Fibroblast of lung (primary cell): ENCODE measurements around the gene RASSF3. TPM values are rescaled to one million over a fixed set of nuclear protein-coding genes. Genes with fewer than 3 reads are reported as not detected.

Experiments
- DNase-seq, 2 donors: peaks; one replicate each; pipeline versions ENCODE4 v3.0.0 to v3.0.0-alpha.2; 2010; ENCODE audit warnings: low read depth in 2 of 2
- H2AFZ ChIP-seq: 2 replicates; pipeline ENCODE4 v1.5.1; 2012; ENCODE audit warnings: low read length, control low read depth, inconsistent platforms
- H3K27ac ChIP-seq: 2 replicates; pipeline ENCODE4 v1.5.1; 2011; ENCODE audit warnings: low read length, control low read depth; ENCODE audit not compliant: insufficient read depth
- H3K27me3 ChIP-seq: 2 replicates; pipeline ENCODE4 v1.5.1; 2011; ENCODE audit warnings: mild to moderate bottlenecking, low read length; ENCODE audit not compliant: control insufficient read depth, insufficient read depth
- H3K36me3 ChIP-seq: 2 replicates; pipeline ENCODE4 v1.5.1; 2011; ENCODE audit warnings: low read length; ENCODE audit not compliant: control insufficient read depth, insufficient read depth
- H3K4me1 ChIP-seq: 2 replicates; pipeline ENCODE4 v1.5.1; 2011; ENCODE audit warnings: low read length; ENCODE audit not compliant: control insufficient read depth, insufficient read depth; ENCODE audit errors: extremely low read depth
- H3K4me2 ChIP-seq: 2 replicates; pipeline ENCODE4 v1.5.1; 2011; ENCODE audit warnings: low read length, control low read depth; ENCODE audit not compliant: insufficient read depth; ENCODE audit errors: extremely low read depth
- H3K4me3 ChIP-seq, 4 experiments: fragments of 200-600 bp in 1 of 4; sonication (generic) in 1 of 4; replicated peaks in 1 of 4; 2 replicates each; pipeline ENCODE4 v1.5.1; 2011 to 2016; ENCODE audit warnings: low read length in 4 of 4, low read depth in 3 of 4, mild to moderate bottlenecking in 3 of 4, control low read depth in 2 of 4, inconsistent platforms in 1 of 4, mixed read lengths in 1 of 4; ENCODE audit not compliant: insufficient read depth in 1 of 4; ENCODE audit errors: control extremely low read depth in 1 of 4
- H3K79me2 ChIP-seq: 2 replicates; pipeline ENCODE4 v1.5.1; 2012; ENCODE audit warnings: mild to moderate bottlenecking, low read length, inconsistent platforms; ENCODE audit not compliant: control insufficient read depth, insufficient read depth
- H3K9ac ChIP-seq: 2 replicates; pipeline ENCODE4 v1.5.1; 2011; ENCODE audit warnings: mild to moderate bottlenecking, low read length, control low read depth; ENCODE audit not compliant: insufficient read depth
- H3K9me3 ChIP-seq: 2 replicates; pipeline ENCODE4 v1.5.1; 2012; ENCODE audit warnings: low read depth, low read length; ENCODE audit not compliant: control insufficient read depth, insufficient read depth
- H4K20me1 ChIP-seq: 2 replicates; pipeline ENCODE4 v1.5.1; 2011; ENCODE audit warnings: low read length; ENCODE audit not compliant: control insufficient read depth, insufficient read depth; ENCODE audit errors: extremely low read depth
- EZH2 ChIP-seq: IDR thresholded peaks from 2 replicates; pipeline ENCODE4 v1.5.1; 2012; ENCODE audit warnings: low read length, control low read depth, mild to moderate bottlenecking; ENCODE audit errors: missing control alignments
- polyA plus RNA-seq, 2 donors: library from polyadenylated mRNA; depleted of rRNA in 1 of 2; stranded (reverse) in 1 of 2; unstranded in 1 of 2; fragments of >200 nt; gene quantifications; 2 replicates each; pipeline ENCODE4 v1.2.1, GENCODE V29; 2011 to 2012; ENCODE audit warnings: missing spikeins in 1 of 2
- total RNA-seq: library from RNA; depleted of rRNA; stranded (reverse); fragments of >200 nt; gene quantifications from 2 replicates; pipeline ENCODE4 v1.2.1, GENCODE V29; 2014
- TF ChIP-seq, protein P1 (sequence below), 2 donors: IDR thresholded peaks in 1 of 2; conservative IDR thresholded peaks in 1 of 2; 1 replicate in 1 of 2; 2 replicates in 1 of 2; pipeline ENCODE4 v1.5.1; 2011 to 2012; ENCODE audit warnings: low read length in 2 of 2, control low read depth in 1 of 2, inconsistent platforms in 1 of 2, low read depth in 1 of 2, mild to moderate bottlenecking in 1 of 2

The RASSF3 gene
- total and polyA plus RNA-seq, 2 donors (not counting 1 experiment from before 2014, with no cell fraction given) = 37.7 to 45.9 TPM

DNA sequence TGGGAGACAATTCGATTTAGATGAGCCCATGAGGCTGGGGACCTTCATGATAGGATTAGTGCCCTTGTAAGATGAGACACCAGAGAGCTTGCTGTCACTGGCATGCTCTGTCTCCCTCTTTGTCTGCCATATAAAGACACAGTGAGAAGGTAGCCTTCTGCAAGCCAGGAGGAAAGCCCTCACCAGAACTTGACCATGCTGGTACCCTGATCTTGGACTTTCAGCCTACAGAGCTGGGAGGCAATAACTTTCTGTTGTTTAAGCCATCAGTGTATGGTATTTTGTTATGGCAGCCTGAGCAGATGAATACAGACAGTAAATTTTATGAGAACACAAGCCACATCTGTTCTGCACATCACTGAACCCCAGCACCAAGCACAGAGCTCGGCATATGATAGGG, 38.1 kb upstream of the RASSF3 start:
- H3K4me3 ChIP-seq = no peak overlapping the region
- H3K79me2 ChIP-seq = no peaks in the 10 kb centered on the region
- no peak overlapping the region for H3K4me2 ChIP-seq
- H3K36me3 ChIP-seq = no peaks in the 10 kb centered on the region
- H4K20me1 ChIP-seq = no peaks in the 10 kb centered on the region
- TF ChIP-seq EZH2 = no peak
- TF ChIP-seq, protein P1, sequence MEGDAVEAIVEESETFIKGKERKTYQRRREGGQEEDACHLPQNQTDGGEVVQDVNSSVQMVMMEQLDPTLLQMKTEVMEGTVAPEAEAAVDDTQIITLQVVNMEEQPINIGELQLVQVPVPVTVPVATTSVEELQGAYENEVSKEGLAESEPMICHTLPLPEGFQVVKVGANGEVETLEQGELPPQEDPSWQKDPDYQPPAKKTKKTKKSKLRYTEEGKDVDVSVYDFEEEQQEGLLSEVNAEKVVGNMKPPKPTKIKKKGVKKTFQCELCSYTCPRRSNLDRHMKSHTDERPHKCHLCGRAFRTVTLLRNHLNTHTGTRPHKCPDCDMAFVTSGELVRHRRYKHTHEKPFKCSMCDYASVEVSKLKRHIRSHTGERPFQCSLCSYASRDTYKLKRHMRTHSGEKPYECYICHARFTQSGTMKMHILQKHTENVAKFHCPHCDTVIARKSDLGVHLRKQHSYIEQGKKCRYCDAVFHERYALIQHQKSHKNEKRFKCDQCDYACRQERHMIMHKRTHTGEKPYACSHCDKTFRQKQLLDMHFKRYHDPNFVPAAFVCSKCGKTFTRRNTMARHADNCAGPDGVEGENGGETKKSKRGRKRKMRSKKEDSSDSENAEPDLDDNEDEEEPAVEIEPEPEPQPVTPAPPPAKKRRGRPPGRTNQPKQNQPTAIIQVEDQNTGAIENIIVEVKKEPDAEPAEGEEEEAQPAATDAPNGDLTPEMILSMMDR (conservative IDR thresholded peaks at IDR 0.05 in 1 of 2, IDR thresholded peaks at IDR 0.05 in 1 of 2; ENCODE audit: low read depth in 1 of 2, low read length in 2 of 2) = no peak
- H2AFZ ChIP-seq = no peak overlapping the region
- H3K9ac ChIP-seq = no peak overlapping the region
- no peaks in the 10 kb centered on the region for H3K4me1 ChIP-seq
- no peak overlapping the region for H3K27ac ChIP-seq
- no peaks in the 10 kb centered on the region for H3K27me3 ChIP-seq
- H3K9me3 ChIP-seq = no peaks in the 10 kb centered on the region
- DNase-seq = no peak

DNA sequence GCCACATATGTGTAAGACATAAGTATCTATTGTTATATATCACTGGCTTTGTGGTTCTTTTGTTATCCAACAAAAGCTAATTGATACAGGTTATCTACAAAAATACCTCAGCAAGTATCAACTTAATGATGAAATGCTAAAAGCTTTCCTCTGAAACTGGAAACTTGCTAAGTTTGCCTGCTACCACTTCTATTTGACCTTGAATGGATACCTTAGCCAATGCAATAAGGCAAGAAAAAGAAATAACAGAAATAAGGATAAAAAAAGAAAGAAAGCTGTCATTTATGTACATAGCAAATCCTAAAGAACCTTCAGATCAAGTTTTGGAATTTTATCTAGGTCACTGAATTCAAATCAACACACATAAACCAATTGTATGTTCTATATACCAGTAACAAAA, 35.5 kb upstream of the RASSF3 start:
- H2AFZ ChIP-seq = no peak overlapping the region
- H3K9ac ChIP-seq = no peak overlapping the region
- no peak for TF ChIP-seq EZH2
- TF ChIP-seq, protein P1 (conservative IDR thresholded peaks at IDR 0.05 in 1 of 2, IDR thresholded peaks at IDR 0.05 in 1 of 2; ENCODE audit: low read depth in 1 of 2, low read length in 2 of 2) = no peak
- H3K27ac ChIP-seq = no peak overlapping the region
- no peak overlapping the region for H3K4me3 ChIP-seq
- H3K4me1 ChIP-seq = no peaks in the 10 kb centered on the region
- H3K4me2 ChIP-seq = no peak overlapping the region
- no peak for DNase-seq
- H3K27me3 ChIP-seq = no peaks in the 10 kb centered on the region
- no peaks in the 10 kb centered on the region for H3K36me3 ChIP-seq
- no peaks in the 10 kb centered on the region for H3K9me3 ChIP-seq
- H3K79me2 ChIP-seq = no peaks in the 10 kb centered on the region
- H4K20me1 ChIP-seq = no peaks in the 10 kb centered on the region

DNA sequence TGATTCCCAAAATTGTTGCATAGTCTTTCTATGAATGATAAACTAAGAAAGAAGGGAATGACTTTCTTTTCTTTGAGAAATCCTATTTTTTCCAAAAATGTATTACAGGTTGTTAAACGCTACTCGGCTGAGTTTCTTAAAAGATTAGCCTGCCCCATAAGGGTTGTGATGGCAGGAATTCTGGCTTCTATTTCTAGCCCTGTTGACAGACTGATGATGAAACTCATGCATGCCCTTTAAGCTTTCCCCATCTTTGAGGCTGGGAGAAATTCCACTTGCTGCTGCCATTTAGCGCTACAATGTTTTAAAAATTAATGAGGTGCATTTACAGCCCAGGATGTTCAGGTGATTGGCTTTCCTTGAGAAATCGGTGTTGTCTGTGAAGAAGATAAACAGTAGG, 33.2 kb upstream of the RASSF3 start:
- H2AFZ ChIP-seq = no peak overlapping the region
- no peaks in the 10 kb centered on the region for H3K79me2 ChIP-seq
- no peak overlapping the region for H3K9ac ChIP-seq
- DNase-seq = no peak
- no peaks in the 10 kb centered on the region for H3K9me3 ChIP-seq
- H3K27me3 ChIP-seq = no peaks in the 10 kb centered on the region
- no peak overlapping the region for H3K27ac ChIP-seq
- TF ChIP-seq EZH2 = no peak
- TF ChIP-seq, protein P1 (conservative IDR thresholded peaks at IDR 0.05 in 1 of 2, IDR thresholded peaks at IDR 0.05 in 1 of 2; ENCODE audit: low read depth in 1 of 2, low read length in 2 of 2) = no peak
- H3K4me1 ChIP-seq = no peaks in the 10 kb centered on the region
- H3K4me3 ChIP-seq = no peak overlapping the region
- H3K4me2 ChIP-seq = no peak overlapping the region
- H3K36me3 ChIP-seq = no peaks in the 10 kb centered on the region
- no peaks in the 10 kb centered on the region for H4K20me1 ChIP-seq
